GM21447 (cell line): Measurements from ENCODE around the gene BTN3A1.

ENCODE experiments used
- ATAC-seq: cut with Tn5 transposase; IDR thresholded peaks from one replicate; pipeline ENCODE4 v1.9.1; 2021; ENCODE audit not compliant: unreplicated experiment

Gene BTN3A1

GRCh38 chr6:26379292-26379691 lies 22.8 kb upstream of the BTN3A1 start:
- no peak for ATAC-seq

GRCh38 chr6:26379740-26380139 lies 22.3 kb upstream of the BTN3A1 start:
- no peak for ATAC-seq

- no peak for ATAC-seq
Observed at GRCh38 chr6:26380256-26380655, 21.8 kb upstream of the BTN3A1 start.

- ATAC-seq, result no peak
Observed at GRCh38 chr6:26382121-26382520, 20.0 kb upstream of the BTN3A1 start.

- ATAC-seq, result no peak
Observed at GRCh38 chr6:26383624-26384417, 18.3 kb upstream of the BTN3A1 start.

- no peak for ATAC-seq
Observed at GRCh38 chr6:26385734-26386125, 16.3 kb upstream of the BTN3A1 start.

GRCh38 chr6:26387565-26387964 lies 14.5 kb upstream of the BTN3A1 start:
- ATAC-seq, result no peak

GRCh38 chr6:26388014-26388413 lies 14.1 kb upstream of the BTN3A1 start:
- ATAC-seq, result no peak

GRCh38 chr6:26388441-26388840 lies 13.6 kb upstream of the BTN3A1 start:
- ATAC-seq, result no peak

- no peak for ATAC-seq
Observed at GRCh38 chr6:26389349-26389894, 12.7 kb upstream of the BTN3A1 start.

GRCh38 chr6:26390531-26390930 lies 11.5 kb upstream of the BTN3A1 start:
- ATAC-seq, result no peak

GRCh38 chr6:26392932-26393636 lies 9.0 kb upstream of the BTN3A1 start:
- no peak for ATAC-seq

- no peak for ATAC-seq
Observed at GRCh38 chr6:26394289-26394688, 7.8 kb upstream of the BTN3A1 start.

GRCh38 chr6:26398555-26398954 lies 3.5 kb upstream of the BTN3A1 start:
- no peak for ATAC-seq

GRCh38 chr6:26400626-26401025 lies 1.4 kb upstream of the BTN3A1 start:
- no peak for ATAC-seq

GRCh38 chr6:26401389-26401986 lies 587 bp upstream of the BTN3A1 start:
- ATAC-seq, result no peak

- ATAC-seq, result no peak
Observed at GRCh38 chr6:26403893-26404292, 1.8 kb downstream of the BTN3A1 start.

GRCh38 chr6:26404546-26404945 lies 2.5 kb downstream of the BTN3A1 start:
- no peak for ATAC-seq

- ATAC-seq, result no peak
Observed at GRCh38 chr6:26408828-26409730, 7.0 kb downstream of the BTN3A1 start.

- no peak for ATAC-seq
Observed at GRCh38 chr6:26411751-26412150, 9.7 kb downstream of the BTN3A1 start.

- no peak for ATAC-seq
Observed at GRCh38 chr6:26412228-26412627, 10.2 kb downstream of the BTN3A1 start.
